Stimulated activated CD4-positive, alpha-beta T cell treated with anti-CD3 and anti-CD28 coated beads, Interleukin-12 subunit alpha, Interleukin-12 subunit beta, amount 100 ng/mL, for 48 hours (primary cell): Measurements from ENCODE around the gene ZNF207.
"Not testable (repeated sequence)": the region's sequence is repeated elsewhere in the genome, so short reads cannot be mapped to it uniquely, and the experiment has no call there.

Source experiments
- DNase-seq, 3 donors: peaks; one replicate each; pipeline ENCODE4 v3.0.0-alpha.2; 2020; ENCODE audit warnings: low read depth in 2 of 3, low spot score in 1 of 3

Gene ZNF207

DNA sequence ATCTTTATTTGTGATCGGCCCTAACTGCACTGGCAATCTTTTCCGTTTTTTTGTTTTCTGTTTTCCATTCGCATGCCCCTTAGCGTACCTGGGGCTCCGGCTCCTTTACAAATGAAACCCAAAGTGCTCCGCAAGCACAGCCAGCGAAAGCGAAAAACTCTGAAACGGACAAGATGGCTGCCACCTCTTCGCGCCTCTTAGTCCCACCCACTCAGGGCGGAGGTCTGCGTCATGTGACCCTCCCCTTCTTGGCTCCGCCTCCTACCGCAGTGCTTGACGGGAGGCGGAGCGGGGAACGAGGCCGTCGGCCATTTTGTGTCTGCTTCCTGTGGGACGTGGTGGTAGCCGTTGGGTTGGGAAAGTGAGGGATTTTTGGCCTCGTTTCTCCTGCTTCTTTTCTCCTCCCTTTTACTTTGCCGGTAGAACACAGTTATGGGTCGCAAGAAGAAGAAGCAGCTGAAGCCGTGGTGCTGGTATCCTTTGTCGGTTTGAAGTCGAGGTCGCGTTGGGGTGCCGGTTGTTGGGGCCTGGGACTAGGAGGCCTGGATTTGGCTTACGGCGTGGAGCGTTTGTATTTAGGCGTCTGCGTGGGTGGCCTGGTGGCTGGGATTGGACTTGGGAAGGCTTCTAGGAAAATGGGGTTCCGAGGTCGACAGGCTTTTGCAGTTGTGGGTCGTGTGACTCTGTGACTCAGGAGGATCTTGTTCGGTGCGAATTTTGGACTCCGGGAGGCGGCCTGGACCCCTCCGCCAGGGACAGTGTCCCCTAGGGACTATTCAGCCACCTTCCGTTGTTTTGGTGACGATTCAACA lies at the start of gene ZNF207:
Gene ZNF207 (plus strand): TSS at position 304 of the 812 bp plus-strand sequence. CDS start 129 bp downstream, at position 433.
- peak; percentile 93 to 94 (median 93) for DNase-seq

DNA sequence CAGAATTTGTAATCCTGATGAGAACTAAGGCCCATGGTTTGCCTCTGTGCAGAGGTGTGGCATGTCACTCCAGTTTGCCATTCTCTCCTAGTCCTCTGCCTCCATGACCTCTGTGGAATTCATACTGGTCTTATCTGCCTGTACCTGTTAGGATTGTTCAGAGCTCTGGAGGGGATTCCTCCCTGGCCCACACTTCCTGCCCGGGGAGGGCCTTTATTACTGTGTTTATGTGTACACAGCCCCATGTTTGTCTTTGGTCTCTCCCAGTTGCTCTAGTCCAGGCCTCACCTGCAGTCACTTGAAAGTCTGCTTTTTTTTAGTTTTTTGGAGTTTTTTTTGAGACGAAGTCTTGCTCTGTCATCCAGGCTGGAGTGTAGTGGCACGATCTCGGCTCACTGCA lies 47.9 kb upstream of the ZNF207 start:
- no peak for DNase-seq

- DNase-seq, result no peak
Observed at GRCh38 chr17:32302860-32303649, 46.9 kb upstream of the ZNF207 start.

- no peak for DNase-seq
Observed at GRCh38 chr17:32303781-32304288, 46.1 kb upstream of the ZNF207 start.

- DNase-seq, result no peak
Observed at GRCh38 chr17:32305049-32305448, 44.9 kb upstream of the ZNF207 start.

- no peak for DNase-seq
Observed at GRCh38 chr17:32307658-32308057, 42.3 kb upstream of the ZNF207 start.

DNA sequence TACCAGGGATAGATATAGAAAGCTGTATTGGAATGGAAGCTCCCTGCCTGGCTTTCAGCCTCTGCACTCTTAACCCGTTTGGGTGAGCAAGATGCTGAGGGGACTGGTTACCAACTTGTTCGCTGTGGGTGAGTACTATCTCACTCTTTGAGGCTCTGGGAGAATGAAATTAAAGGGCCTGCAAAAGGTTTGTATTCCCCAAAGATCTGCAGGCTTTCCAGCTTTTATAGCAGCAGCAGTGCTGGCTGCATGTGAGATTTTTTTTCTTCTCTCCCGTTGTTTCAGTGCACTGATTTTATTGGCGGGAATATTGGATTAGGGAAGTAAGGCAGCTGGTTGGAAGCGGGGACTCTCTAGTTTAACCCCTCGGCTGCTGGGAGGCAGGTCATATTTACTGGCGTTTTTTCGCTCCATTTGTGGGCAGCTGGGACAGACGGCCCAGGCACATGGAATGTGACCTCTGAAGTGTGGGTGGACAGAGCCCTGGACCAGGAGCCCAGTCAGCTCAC lies 38.9 kb upstream of the ZNF207 start:
- no peak for DNase-seq

DNA sequence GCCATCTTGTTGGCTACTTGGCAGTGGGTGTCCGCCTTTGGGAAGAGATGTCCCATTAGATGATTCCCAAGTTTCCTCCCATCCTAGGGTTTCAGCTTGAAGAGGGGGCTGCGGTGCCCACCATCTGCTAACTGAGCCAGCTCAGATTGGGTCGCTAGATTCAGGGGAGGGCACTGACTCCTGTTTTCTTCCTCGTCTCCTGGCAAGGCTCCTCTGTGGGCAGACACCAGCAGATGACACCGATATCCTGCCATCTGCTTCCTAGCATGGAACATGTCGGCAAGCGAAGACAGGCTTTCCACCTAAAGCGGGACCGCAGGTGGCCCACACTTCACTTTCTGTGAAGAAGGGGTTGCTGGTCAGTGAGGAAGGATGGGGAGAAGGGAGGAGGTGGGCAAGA lies 35.3 kb upstream of the ZNF207 start:
- no peak for DNase-seq

GRCh38 chr17:32315171-32315570 lies 34.8 kb upstream of the ZNF207 start:
- DNase-seq, result no peak

DNA sequence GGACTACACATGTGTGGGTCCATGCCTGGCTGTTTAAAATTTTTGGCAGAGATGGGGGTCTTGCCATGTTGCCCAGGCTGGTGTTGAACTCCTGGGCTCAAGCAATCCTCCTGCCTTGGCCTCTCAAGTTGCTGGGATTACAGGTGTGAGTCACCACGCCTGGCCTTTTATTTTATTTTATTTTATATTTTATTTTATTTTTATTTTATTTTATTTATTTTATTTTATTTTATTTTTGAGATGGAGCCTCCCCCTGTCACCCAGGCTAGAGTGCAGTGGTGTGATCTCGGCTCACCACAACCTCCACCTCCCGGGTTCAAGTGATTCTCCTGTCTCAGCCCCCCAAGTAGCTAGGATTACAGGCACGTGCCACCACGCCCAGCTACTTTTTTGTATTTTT lies 33.3 kb upstream of the ZNF207 start:
- DNase-seq, result not testable (repeated sequence)

GRCh38 chr17:32317353-32317752 lies 32.6 kb upstream of the ZNF207 start:
- no peak for DNase-seq

GRCh38 chr17:32318071-32318470 lies 31.9 kb upstream of the ZNF207 start:
- no peak for DNase-seq

DNA sequence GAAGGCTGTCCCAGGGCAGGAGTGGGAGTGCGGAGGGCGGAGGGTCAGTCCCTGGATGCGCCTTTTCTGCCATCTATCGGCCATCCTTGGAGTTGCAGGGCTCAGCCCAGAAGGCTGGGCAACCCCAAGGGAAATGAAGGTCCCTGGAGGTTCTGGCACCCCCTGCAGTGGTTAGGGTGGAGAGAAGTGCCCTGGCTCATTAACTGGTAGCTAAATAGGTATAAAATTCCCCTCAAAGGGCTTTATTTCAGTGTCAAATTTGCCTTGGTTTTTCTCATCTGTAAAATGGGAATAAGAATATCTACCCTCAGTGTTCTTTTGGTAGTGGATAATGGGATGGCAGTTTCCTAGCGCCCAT lies 30.4 kb upstream of the ZNF207 start:
- peak; percentile 70 to 86 (median 71) for DNase-seq

DNA sequence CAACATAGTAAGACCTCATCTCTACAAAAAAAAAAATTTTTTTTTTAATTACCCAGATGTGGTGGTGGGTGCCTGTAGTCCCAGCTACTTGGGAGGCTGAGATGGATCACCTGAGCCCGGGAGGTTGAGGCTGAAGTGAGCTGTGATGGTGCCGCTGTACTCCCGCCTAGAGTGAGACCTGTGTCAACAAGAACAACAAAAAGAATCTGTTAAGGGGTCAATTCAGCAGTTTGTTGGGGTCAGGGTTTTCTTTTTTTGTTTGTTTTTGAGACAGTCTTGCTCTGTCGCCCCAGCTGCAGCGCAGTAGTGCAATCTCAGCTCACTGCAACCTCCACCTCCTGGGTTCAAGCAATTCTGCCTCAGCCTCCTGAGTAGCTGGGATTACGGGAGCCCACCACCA lies 29.9 kb upstream of the ZNF207 start:
- not testable (repeated sequence) for DNase-seq

DNA sequence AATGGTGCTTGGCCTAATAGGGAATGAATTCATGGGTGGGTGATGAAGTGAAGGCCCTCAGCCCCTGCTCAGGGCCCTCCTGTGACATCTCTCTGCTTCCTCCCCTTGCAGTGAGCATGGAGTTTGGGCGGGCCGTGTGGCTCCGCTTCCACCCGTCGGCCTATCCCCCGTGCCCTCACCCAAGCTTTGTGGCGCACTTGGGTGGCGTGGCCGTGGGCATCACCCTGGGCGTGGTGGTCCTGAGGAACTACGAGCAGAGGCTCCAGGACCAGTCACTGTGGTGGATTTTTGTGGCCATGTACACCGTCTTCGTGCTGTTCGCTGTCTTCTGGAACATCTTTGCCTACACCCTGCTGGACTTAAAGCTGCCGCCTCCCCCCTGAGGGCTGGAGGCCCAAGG lies 29.1 kb upstream of the ZNF207 start:
- DNase-seq, result no peak

GRCh38 chr17:32323046-32323445 lies 26.9 kb upstream of the ZNF207 start:
- DNase-seq, result no peak

DNA sequence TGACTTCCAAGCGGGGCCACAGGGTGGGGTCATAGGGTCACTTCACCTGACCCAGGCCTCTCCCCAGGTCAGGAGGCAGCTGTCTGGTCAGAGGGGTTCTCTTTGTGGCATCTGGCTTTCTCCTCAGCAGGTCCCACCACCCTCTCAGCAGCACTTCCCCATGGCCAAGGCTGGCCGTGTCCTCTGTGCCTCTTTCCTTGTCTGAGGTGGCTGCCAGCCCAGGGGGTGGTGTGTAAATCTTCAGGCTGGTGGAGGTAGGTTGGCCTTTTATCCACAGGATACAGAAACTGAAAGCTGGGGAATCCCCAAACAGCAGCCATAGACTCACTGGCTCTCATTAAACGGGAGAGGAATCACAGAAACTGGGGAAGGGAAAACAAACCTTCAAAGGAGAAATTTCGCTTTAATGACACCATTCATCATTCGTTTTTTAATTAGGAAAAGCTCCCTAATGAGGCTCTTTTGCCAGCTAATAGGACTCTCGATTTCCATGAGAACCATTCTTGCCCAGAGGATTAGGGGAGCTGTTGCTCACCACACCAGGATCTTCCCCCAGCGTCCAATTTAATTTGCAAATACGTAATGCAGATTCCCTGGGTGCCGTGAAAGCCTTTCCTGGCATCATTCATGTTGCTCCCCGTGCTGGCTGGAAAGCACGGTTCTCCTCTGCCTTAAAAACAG lies 26.0 kb upstream of the ZNF207 start:
- DNase-seq, result peak; percentile 8 to 15 (median 11)

DNA sequence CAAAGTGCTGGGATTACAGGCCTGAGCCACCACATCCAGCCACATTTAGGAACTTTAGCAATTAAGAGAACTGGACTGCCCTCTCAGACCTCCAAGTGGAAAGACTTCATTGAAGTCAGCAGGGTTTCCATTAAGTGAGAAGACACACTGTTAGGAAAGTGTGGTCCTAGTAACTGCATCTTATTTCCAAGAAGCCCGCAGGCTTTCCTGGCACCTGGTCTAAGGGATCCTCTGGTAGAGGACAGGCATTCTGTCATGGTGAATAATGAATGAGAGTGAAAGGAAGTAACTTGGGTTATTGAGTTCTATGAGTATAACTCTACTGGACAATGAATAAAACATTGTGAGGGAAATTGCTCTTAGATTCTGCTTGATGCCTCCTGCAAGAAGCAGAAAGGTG lies 22.0 kb upstream of the ZNF207 start:
- no peak for DNase-seq

DNA sequence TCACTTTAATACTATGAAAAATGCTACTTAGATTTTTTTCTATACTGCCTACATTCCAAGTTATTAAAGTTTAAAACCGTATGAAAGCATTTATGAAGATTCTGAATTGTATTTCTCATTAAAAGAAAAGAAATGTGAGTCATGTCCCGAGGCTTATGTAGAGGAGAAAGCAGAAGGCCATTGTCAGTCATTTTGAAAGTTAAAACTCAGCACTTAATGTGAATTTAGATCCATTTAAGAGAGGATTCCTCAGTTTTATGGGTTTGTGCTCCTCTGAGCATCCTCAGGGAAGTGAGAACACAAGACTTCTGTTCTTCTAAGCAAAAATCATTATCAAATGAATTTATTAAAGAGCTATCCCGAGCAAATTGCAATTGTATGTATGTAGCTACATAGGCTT lies 19.8 kb upstream of the ZNF207 start:
- no peak for DNase-seq

DNA sequence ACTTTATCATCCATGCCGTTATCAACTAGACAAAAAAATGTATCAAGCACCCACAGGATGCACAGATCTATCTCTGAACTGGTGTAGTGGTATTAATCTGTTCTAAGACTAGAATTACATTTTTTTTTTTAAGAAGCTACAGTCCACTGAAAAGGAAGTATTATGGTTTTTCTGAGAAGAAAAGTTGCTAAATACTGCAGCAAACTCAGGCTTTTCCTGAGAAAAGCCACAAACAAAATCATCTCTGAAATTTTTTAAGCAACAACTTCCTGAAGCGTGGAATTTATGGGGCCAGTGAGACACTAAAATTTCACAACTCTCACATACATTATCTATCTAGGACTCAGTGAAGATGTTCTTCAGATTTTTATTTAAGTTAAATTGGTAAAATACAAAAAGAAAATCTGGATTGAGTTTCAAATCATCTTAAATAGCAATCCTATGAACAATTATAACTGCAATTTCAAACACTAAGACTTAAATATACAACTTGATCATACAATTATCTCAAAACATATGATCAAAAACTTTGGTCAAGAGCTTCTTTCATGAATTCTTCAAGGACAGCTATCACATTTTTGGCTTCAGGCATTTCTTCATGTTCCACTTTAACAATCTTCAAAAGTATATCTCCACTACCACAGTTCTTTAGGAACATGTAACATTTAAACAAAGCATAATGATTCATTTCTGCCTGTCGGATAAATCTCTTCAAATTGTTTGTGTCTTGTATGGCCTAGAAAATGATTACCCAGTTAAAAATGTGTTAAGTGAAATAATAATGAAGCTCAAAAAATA lies 18.5 kb upstream of the ZNF207 start:
- no peak for DNase-seq

DNA sequence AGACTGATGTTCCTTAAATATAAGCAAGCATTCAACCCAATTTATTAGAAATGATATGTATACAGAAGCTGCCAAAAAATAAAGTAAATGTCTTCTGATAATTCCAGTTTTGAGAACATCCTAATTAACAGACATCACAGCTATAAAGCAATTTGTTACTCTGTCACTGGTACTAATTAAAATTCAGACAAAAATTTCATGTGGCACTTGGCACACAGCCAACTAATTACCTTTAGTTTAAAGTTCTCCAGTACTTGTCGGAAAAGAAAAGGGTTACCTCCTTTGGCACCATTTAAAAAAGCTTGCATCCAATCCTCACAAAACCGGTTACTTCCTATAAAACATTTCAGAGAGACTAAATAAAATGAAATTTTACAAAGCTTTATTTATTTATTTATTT lies 16.8 kb upstream of the ZNF207 start:
- no peak for DNase-seq
